Measurements from ENCODE around the gene BICDL1.
"Not testable (repeated sequence)": the region's sequence is repeated elsewhere in the genome, so short reads cannot be mapped to it uniquely, and the experiment has no call there.

Gene BICDL1

GRCh38 chr12:120006258-120006975 lies 17.4 kb downstream of the BICDL1 start:
- no peak for DNase-seq

- DNase-seq = no peak
Measured at GRCh38 chr12:120007272-120007671, 18.2 kb downstream of the BICDL1 start.

- no peak for DNase-seq
Measured at GRCh38 chr12:120010661-120011230, 21.7 kb downstream of the BICDL1 start.

GRCh38 chr12:120012067-120012621 lies 23.1 kb downstream of the BICDL1 start:
- peak; percentile 12 to 15 for DNase-seq

GRCh38 chr12:120013659-120014380 lies 24.8 kb downstream of the BICDL1 start:
- DNase-seq = no peak

- not testable (repeated sequence) for DNase-seq
Measured at GRCh38 chr12:120014381-120014735, 25.3 kb downstream of the BICDL1 start.

GRCh38 chr12:120015313-120015712 lies 26.3 kb downstream of the BICDL1 start:
- no peak for DNase-seq

GRCh38 chr12:120016199-120016598 lies 27.2 kb downstream of the BICDL1 start:
- DNase-seq = not testable (repeated sequence)

- no peak for DNase-seq
Measured at GRCh38 chr12:120019197-120019596, 30.2 kb downstream of the BICDL1 start.

GRCh38 chr12:120019938-120020337 lies 30.9 kb downstream of the BICDL1 start:
- DNase-seq = no peak

GRCh38 chr12:120024193-120024592 lies 35.2 kb downstream of the BICDL1 start:
- no peak for DNase-seq

GRCh38 chr12:120025640-120026039 lies 36.6 kb downstream of the BICDL1 start:
- DNase-seq = no peak

- no peak for DNase-seq
Measured at GRCh38 chr12:120032242-120032641, 43.2 kb downstream of the BICDL1 start.

GRCh38 chr12:120037851-120038250 lies 48.8 kb downstream of the BICDL1 start:
- DNase-seq = no peak

GRCh38 chr12:120039711-120040110 lies 50.7 kb downstream of the BICDL1 start:
- no peak for DNase-seq

- no peak for DNase-seq
Measured at GRCh38 chr12:120041386-120042231, 52.6 kb downstream of the BICDL1 start.

GRCh38 chr12:120045367-120045766 lies 56.3 kb downstream of the BICDL1 start:
- not testable (repeated sequence) for DNase-seq

GRCh38 chr12:120047072-120047471 lies 58.0 kb downstream of the BICDL1 start:
- DNase-seq = no peak

GRCh38 chr12:120048263-120048662 lies 59.2 kb downstream of the BICDL1 start:
- no peak for DNase-seq

- DNase-seq = no peak
Measured at GRCh38 chr12:120049426-120049825, 60.4 kb downstream of the BICDL1 start.

GRCh38 chr12:120051535-120051934 lies 62.5 kb downstream of the BICDL1 start:
- no peak for DNase-seq

GRCh38 chr12:120054293-120054692 lies 65.3 kb downstream of the BICDL1 start:
- no peak for DNase-seq
